ENCODE data around the gene PTDSS2.
"Not testable (repeated sequence)": the region's sequence is repeated elsewhere in the genome, so short reads cannot be mapped to it uniquely, and the experiment has no call there.

The PTDSS2 gene

DNA sequence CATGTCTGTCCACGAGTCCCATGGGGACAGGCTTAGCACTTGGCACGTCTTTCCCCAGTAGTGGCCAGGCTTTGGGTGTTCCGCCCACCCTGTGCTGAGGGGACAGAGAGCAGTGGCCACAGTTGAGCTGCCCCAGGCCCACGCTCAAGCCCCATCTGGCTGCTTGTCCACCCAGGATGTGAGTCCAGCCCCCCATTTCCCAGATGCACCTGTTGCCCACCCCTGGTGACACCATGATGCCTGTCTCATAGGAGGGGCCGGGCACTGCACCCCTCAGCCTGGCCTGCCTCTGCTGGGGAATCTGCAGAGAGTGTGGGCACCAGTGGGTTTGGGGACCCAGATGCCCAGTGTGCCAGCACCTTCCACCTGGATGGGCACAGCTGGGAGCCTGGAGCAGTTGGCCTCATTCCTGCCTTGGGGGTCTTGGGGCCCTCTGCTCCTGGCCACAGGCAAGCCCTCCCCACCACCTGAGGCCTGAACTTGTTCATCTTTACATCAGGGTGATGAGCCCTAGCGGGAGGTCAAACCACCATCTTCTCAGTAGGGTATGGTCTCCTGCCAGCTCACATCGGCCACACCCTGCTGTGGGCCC lies 41.0 kb upstream of the PTDSS2 start:
- H3K27ac ChIP-seq (ENCODE audit: insufficient read depth in 1 of 2, low read depth in 1 of 2, low read length in 2 of 2, poor library complexity in 1 of 2, severe bottlenecking in 2 of 2) = no peak overlapping the region
- no peak for DNase-seq
- peaks cover 0 to 3% (median 0%) of the 10 kb centered on the region in 5 experiments for H3K27me3 ChIP-seq (replicated peaks in 2 of 5; ENCODE audit: control insufficient read depth in 4 of 5, insufficient read depth in 5 of 5, low read length in 4 of 5)
- peaks cover 0 to 9% (median 4%) of the 10 kb centered on the region in 4 experiments for H3K36me3 ChIP-seq (ENCODE audit: control insufficient read depth in 4 of 4, insufficient read depth in 4 of 4, low read length in 3 of 4)
- ChIA-PET POLR2A (no interaction called here), CTCF (interaction anchor here (1.3 to 2.2 kb wide), 2 partner anchors 12 to 41 kb away, joined by 3 to 7 read pairs; partner anchors contain the start of gene PTDSS2)
- 89% methylated on average over 6 of the region's 7 CpGs for WGBS (ENCODE audit: insufficient coverage)
- H3K4me3 ChIP-seq (ENCODE audit: control insufficient read depth in 1 of 7, extremely low read depth in 1 of 7, insufficient read depth in 4 of 7, low read depth in 2 of 7, low read length in 6 of 7) = no peak overlapping the region
- H3K4me1 ChIP-seq (ENCODE audit: control extremely low read depth in 1 of 4, control insufficient read depth in 4 of 4, insufficient read depth in 4 of 4, low read length in 3 of 4) = peaks cover 0 to 36% (median 27%) of the 10 kb centered on the region in 4 experiments
- H3K9me3 ChIP-seq (ENCODE audit: control extremely low read depth in 1 of 5, control insufficient read depth in 4 of 5, insufficient read depth in 2 of 5, low read depth in 1 of 5, low read length in 4 of 5) = no peaks in the 10 kb centered on the region

GRCh38 chr11:409600-410483 lies 40.2 kb upstream of the PTDSS2 start:
- H3K4me3 ChIP-seq (ENCODE audit: control insufficient read depth in 1 of 7, extremely low read depth in 1 of 7, insufficient read depth in 4 of 7, low read depth in 2 of 7, low read length in 6 of 7) = no peak overlapping the region
- H3K36me3 ChIP-seq (ENCODE audit: control insufficient read depth in 4 of 4, insufficient read depth in 4 of 4, low read length in 3 of 4) = peaks cover 0 to 9% (median 4%) of the 10 kb centered on the region in 4 experiments
- whole genome bisulfite sequencing (ENCODE audit: insufficient coverage) = 96% methylated on average over 17 of the region's 18 CpGs
- H3K27ac ChIP-seq (ENCODE audit: insufficient read depth in 1 of 2, low read depth in 1 of 2, low read length in 2 of 2, poor library complexity in 1 of 2, severe bottlenecking in 2 of 2) = no peak overlapping the region
- ChIA-PET CTCF (interaction anchor here (1.3 to 2.2 kb wide), 2 partner anchors 13 to 40 kb away, joined by 3 to 7 read pairs; partner anchors contain the start of gene PTDSS2), POLR2A (no interaction called here)
- no peaks in the 10 kb centered on the region for H3K27me3 ChIP-seq (replicated peaks in 2 of 5; ENCODE audit: control insufficient read depth in 4 of 5, insufficient read depth in 5 of 5, low read length in 4 of 5)
- no peaks in the 10 kb centered on the region for H3K9me3 ChIP-seq (ENCODE audit: control extremely low read depth in 1 of 5, control insufficient read depth in 4 of 5, insufficient read depth in 2 of 5, low read depth in 1 of 5, low read length in 4 of 5)
- peaks cover 0 to 42% (median 34%) of the 10 kb centered on the region in 4 experiments for H3K4me1 ChIP-seq (ENCODE audit: control extremely low read depth in 1 of 4, control insufficient read depth in 4 of 4, insufficient read depth in 4 of 4, low read length in 3 of 4)
- no peak for DNase-seq

DNA sequence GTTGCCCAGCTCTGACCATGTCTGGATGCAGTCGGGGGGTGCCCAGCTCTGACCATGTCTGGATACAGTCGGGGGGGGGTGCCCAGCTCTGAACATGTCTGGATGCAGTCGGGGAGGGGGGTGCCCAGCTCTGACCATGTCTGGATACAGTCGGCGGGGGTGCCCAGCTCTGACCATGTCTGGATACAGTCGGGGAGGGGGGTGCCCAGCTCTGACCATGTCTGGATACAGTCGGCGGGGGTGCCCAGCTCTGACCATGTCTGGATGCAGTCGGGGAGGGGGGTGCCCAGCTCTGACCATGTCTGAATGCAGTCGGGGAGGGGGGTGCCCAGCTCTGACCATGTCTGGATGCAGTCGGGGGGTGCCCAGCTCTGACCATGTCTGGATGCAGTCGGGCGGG lies 39.4 kb upstream of the PTDSS2 start:
- H3K27me3 ChIP-seq (replicated peaks in 2 of 5; ENCODE audit: control insufficient read depth in 4 of 5, insufficient read depth in 5 of 5, low read length in 4 of 5); H3K4me3 ChIP-seq (ENCODE audit: control insufficient read depth in 1 of 7, extremely low read depth in 1 of 7, insufficient read depth in 4 of 7, low read depth in 2 of 7, low read length in 6 of 7); POLR2A ChIA-PET; DNase-seq; H3K9me3 ChIP-seq (ENCODE audit: control extremely low read depth in 1 of 5, control insufficient read depth in 4 of 5, insufficient read depth in 2 of 5, low read depth in 1 of 5, low read length in 4 of 5); H3K27ac ChIP-seq (ENCODE audit: insufficient read depth in 1 of 2, low read depth in 1 of 2, low read length in 2 of 2, poor library complexity in 1 of 2, severe bottlenecking in 2 of 2); H3K36me3 ChIP-seq (ENCODE audit: control insufficient read depth in 4 of 4, insufficient read depth in 4 of 4, low read length in 3 of 4): not testable (repeated sequence)
- CTCF ChIA-PET = interaction anchor here (0.6 to 1.4 kb wide), 2 partner anchors 37 to 47 kb away, joined by 4 read pairs; no protein-coding TSS in a partner anchor
- 100% methylated on average over 1 of the region's 13 CpGs for WGBS (ENCODE audit: insufficient coverage)
- H3K4me1 ChIP-seq (ENCODE audit: control extremely low read depth in 1 of 4, control insufficient read depth in 4 of 4, insufficient read depth in 4 of 4, low read length in 3 of 4) = peaks cover 5 to 49% (median 42%) of the 10 kb centered on the region in 4 experiments

- H3K27ac ChIP-seq (ENCODE audit: insufficient read depth in 1 of 2, low read depth in 1 of 2, low read length in 2 of 2, poor library complexity in 1 of 2, severe bottlenecking in 2 of 2); H3K36me3 ChIP-seq (ENCODE audit: control insufficient read depth in 4 of 4, insufficient read depth in 4 of 4, low read length in 3 of 4); H3K27me3 ChIP-seq (replicated peaks in 2 of 5; ENCODE audit: control insufficient read depth in 4 of 5, insufficient read depth in 5 of 5, low read length in 4 of 5); POLR2A ChIA-PET; H3K9me3 ChIP-seq (ENCODE audit: control extremely low read depth in 1 of 5, control insufficient read depth in 4 of 5, insufficient read depth in 2 of 5, low read depth in 1 of 5, low read length in 4 of 5); DNase-seq; H3K4me3 ChIP-seq (ENCODE audit: control insufficient read depth in 1 of 7, extremely low read depth in 1 of 7, insufficient read depth in 4 of 7, low read depth in 2 of 7, low read length in 6 of 7): not testable (repeated sequence)
- CTCF ChIA-PET = interaction anchor here (0.6 to 2.0 kb wide), 3 partner anchors 11 to 48 kb away, joined by 3 to 7 read pairs (median 4); no protein-coding TSS in a partner anchor
- peaks cover 5 to 51% (median 45%) of the 10 kb centered on the region in 4 experiments for H3K4me1 ChIP-seq (ENCODE audit: control extremely low read depth in 1 of 4, control insufficient read depth in 4 of 4, insufficient read depth in 4 of 4, low read length in 3 of 4)
- WGBS (ENCODE audit: insufficient coverage) = no CpG with 5 or more reads among the region's 11 CpGs
Measured at GRCh38 chr11:411520-411919, 38.6 kb upstream of the PTDSS2 start.

GRCh38 chr11:412641-413119 lies 37.4 kb upstream of the PTDSS2 start:
- WGBS (ENCODE audit: insufficient coverage) = 91% methylated on average over 7 of the region's 15 CpGs

DNA sequence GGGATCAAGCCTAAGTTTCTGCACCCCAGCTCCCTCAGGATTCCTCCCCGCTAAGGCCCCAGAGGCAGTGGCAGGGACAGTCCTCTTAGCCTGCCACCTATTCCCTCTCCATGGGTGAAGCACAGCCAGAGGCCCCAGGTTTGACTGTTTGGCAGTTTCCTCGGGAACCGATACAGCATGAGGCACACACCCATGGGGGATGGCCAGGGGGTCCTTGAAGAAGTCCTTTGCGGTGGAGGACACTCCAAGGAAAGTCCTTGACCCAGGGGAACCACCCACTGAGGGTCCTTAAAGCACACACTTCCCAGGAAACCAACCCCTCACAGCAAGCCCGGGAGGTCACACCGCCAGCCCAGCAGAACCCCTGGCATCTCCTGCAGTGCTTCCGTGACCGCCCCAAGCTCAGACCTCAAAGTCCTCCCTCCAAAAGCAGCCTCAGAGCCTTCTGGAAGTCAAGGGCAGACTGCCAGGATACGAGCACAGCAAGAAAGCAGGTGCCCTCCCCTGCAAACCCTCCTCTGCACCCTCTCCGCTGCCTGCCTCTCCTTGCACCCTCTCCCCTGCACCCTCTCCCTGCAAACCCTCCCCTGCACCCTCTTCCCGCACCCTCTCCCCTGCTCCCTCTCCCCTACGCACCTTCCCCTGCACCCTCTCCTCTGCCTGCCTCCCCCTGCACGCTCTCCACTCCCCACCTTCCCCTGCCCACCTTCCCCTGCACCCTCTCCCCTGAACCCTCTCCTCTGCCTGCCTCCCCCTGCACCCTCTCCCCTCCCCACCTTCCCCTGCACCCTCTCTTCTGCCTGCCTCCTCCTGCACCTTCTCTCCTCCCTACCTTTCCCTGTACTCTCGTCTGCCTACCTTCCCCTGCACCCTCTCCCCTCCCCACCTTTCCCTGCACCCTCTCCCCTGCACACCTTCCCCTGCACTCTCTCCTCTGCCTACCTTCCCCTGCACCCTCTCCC lies 36.7 kb upstream of the PTDSS2 start:
- DNase-seq = peak in 2 of 3 donors; percentile 40 to 48
- H3K9me3 ChIP-seq (ENCODE audit: control extremely low read depth in 1 of 5, control insufficient read depth in 4 of 5, insufficient read depth in 2 of 5, low read depth in 1 of 5, low read length in 4 of 5) = no peaks in the 10 kb centered on the region
- ChIA-PET POLR2A (interaction anchor here (0.7 kb wide), 1 partner anchor 30 kb away, joined by 4 read pairs; no protein-coding TSS in a partner anchor), CTCF (interaction anchor here (0.6 to 2.0 kb wide), 3 partner anchors 17 to 111 kb away, joined by 3 to 7 read pairs (median 5); no protein-coding TSS in a partner anchor)
- no peaks in the 10 kb centered on the region for H3K27me3 ChIP-seq (replicated peaks in 2 of 5; ENCODE audit: control insufficient read depth in 4 of 5, insufficient read depth in 5 of 5, low read length in 4 of 5)
- H3K36me3 ChIP-seq (ENCODE audit: control insufficient read depth in 4 of 4, insufficient read depth in 4 of 4, low read length in 3 of 4) = peaks cover 0 to 8% (median 3%) of the 10 kb centered on the region in 4 experiments
- H3K4me1 ChIP-seq (ENCODE audit: control extremely low read depth in 1 of 4, control insufficient read depth in 4 of 4, insufficient read depth in 4 of 4, low read length in 3 of 4) = peaks cover 5 to 50% (median 49%) of the 10 kb centered on the region in 4 experiments
- WGBS (ENCODE audit: insufficient coverage) = 17% methylated on average over 12 of the region's 14 CpGs
- peak overlapping the region in 1 of 2 experiments; percentile 34 for H3K27ac ChIP-seq (ENCODE audit: insufficient read depth in 1 of 2, low read depth in 1 of 2, low read length in 2 of 2, poor library complexity in 1 of 2, severe bottlenecking in 2 of 2)
- peak overlapping the region in 5 of 7 experiments; percentile 6 to 91 (median 48) for H3K4me3 ChIP-seq (ENCODE audit: control insufficient read depth in 1 of 7, extremely low read depth in 1 of 7, insufficient read depth in 4 of 7, low read depth in 2 of 7, low read length in 6 of 7)

More at GRCh38 chr11:412641-413119, 37.4 kb upstream of the PTDSS2 start:
- POLR2A ChIA-PET = interaction anchor here (0.6 to 0.7 kb wide), 2 partner anchors 31 to 204 kb away, joined by 4 read pairs; no protein-coding TSS in a partner anchor
- no peaks in the 10 kb centered on the region for H3K27me3 ChIP-seq (replicated peaks in 2 of 5; ENCODE audit: control insufficient read depth in 4 of 5, insufficient read depth in 5 of 5, low read length in 4 of 5)
- no peak for DNase-seq
- peaks cover 5 to 53% (median 49%) of the 10 kb centered on the region in 4 experiments for H3K4me1 ChIP-seq (ENCODE audit: control extremely low read depth in 1 of 4, control insufficient read depth in 4 of 4, insufficient read depth in 4 of 4, low read length in 3 of 4)
- CTCF ChIA-PET = interaction anchor here (0.6 to 2.0 kb wide), 2 partner anchors 37 to 112 kb away, joined by 3 to 7 read pairs; no protein-coding TSS in a partner anchor
- no peaks in the 10 kb centered on the region for H3K9me3 ChIP-seq (ENCODE audit: control extremely low read depth in 1 of 5, control insufficient read depth in 4 of 5, insufficient read depth in 2 of 5, low read depth in 1 of 5, low read length in 4 of 5)
- H3K27ac ChIP-seq (ENCODE audit: insufficient read depth in 1 of 2, low read depth in 1 of 2, low read length in 2 of 2, poor library complexity in 1 of 2, severe bottlenecking in 2 of 2) = peak overlapping the region in 1 of 2 experiments; percentile 34
- peaks cover 0 to 9% (median 4%) of the 10 kb centered on the region in 4 experiments for H3K36me3 ChIP-seq (ENCODE audit: control insufficient read depth in 4 of 4, insufficient read depth in 4 of 4, low read length in 3 of 4)
- H3K4me3 ChIP-seq (ENCODE audit: control insufficient read depth in 1 of 7, extremely low read depth in 1 of 7, insufficient read depth in 4 of 7, low read depth in 2 of 7, low read length in 6 of 7) = peak overlapping the region in 2 of 7 experiments; percentile 88 to 91
